ENCODE data around the gene FMNL2. TPM values are rescaled to one million over a fixed set of nuclear protein-coding genes. Genes with fewer than 3 reads are reported as not detected.

FMNL2 gene
- total RNA-seq, 4 donors from 2014 or later, result 5.8 to 19.8 (median 16.9) TPM

- intact Hi-C loops (cut with DNase I), result no loop called here
- TF ChIP-seq CTCF (IDR thresholded peaks at IDR 0.05), result no peak
- no peak for TF ChIP-seq POLR2A (IDR thresholded peaks at IDR 0.05)
- no peak for DNase-seq
- no peaks in the 10 kb centered on the region for H3K9me3 ChIP-seq
- H3K27me3 ChIP-seq, result no peaks in the 10 kb centered on the region
- H3K36me3 ChIP-seq, result no peaks in the 10 kb centered on the region
- WGBS, 2 donors, result 82 to 94% methylated on average over 1 of the region's 1 CpG
- H3K4me1 ChIP-seq, result peaks cover 0 to 7% (median 0%) of the 10 kb centered on the region in 3 donors
- H3K27ac ChIP-seq, result no peak overlapping the region
- no peak overlapping the region for H3K4me3 ChIP-seq
These were observed 218.5 kb downstream of the FMNL2 start for GRCh38 chr2:152553518-152553917.

GRCh38 chr2:152555048-152555447 lies 220.1 kb downstream of the FMNL2 start:
- no peak for DNase-seq
- H3K4me1 ChIP-seq, result peaks cover 0 to 6% (median 0%) of the 10 kb centered on the region in 3 donors

GRCh38 chr2:152556506-152556905 lies 221.5 kb downstream of the FMNL2 start:
- no peak overlapping the region for H3K27ac ChIP-seq
- peaks cover 0 to 12% (median 0%) of the 10 kb centered on the region in 3 donors for H3K36me3 ChIP-seq
- 93 to 100% methylated on average over 5 of the region's 5 CpGs for WGBS, 2 donors
- no peaks in the 10 kb centered on the region for H3K9me3 ChIP-seq
- no peak for DNase-seq
- no peaks in the 10 kb centered on the region for H3K4me1 ChIP-seq
- TF ChIP-seq POLR2A (IDR thresholded peaks at IDR 0.05) (no peak), CTCF (IDR thresholded peaks at IDR 0.05) (no peak)
- H3K27me3 ChIP-seq, result peaks cover 0 to 6% (median 0%) of the 10 kb centered on the region in 4 donors
- intact Hi-C loops (cut with DNase I), result no loop called here
- no peak overlapping the region for H3K4me3 ChIP-seq

More at GRCh38 chr2:152555048-152555447, 220.1 kb downstream of the FMNL2 start:
- intact Hi-C loops (cut with DNase I), result no loop called here
- Histone ChIP-seq H3K27me3 (no peaks in the 10 kb centered on the region), H3K27ac (no peak overlapping the region), H3K4me3 (no peak overlapping the region), H3K9me3 (no peaks in the 10 kb centered on the region), H3K36me3 (peaks cover 0 to 4% (median 0%) of the 10 kb centered on the region in 3 donors)
- TF ChIP-seq CTCF (IDR thresholded peaks at IDR 0.05) (no peak), POLR2A (IDR thresholded peaks at IDR 0.05) (no peak)
- WGBS, 2 donors, result 85 to 89% methylated on average over 2 of the region's 2 CpGs

- H3K27me3 ChIP-seq, result peaks cover 0 to 6% (median 0%) of the 10 kb centered on the region in 4 donors
- no peak overlapping the region for H3K4me3 ChIP-seq
- no peaks in the 10 kb centered on the region for H3K4me1 ChIP-seq
- H3K9me3 ChIP-seq, result no peaks in the 10 kb centered on the region
- peaks cover 0 to 12% (median 0%) of the 10 kb centered on the region in 3 donors for H3K36me3 ChIP-seq
- no peak for DNase-seq
- intact Hi-C loops (cut with DNase I), result no loop called here
- 88 to 95% methylated on average over 4 of the region's 4 CpGs for WGBS, 2 donors
- TF ChIP-seq POLR2A (IDR thresholded peaks at IDR 0.05) (no peak), CTCF (IDR thresholded peaks at IDR 0.05) (no peak)
- H3K27ac ChIP-seq, result no peak overlapping the region
These were observed 222.4 kb downstream of the FMNL2 start for GRCh38 chr2:152557273-152557888.

GRCh38 chr2:152558158-152558984 lies 223.4 kb downstream of the FMNL2 start:
- WGBS, 2 donors, result 79 to 81% methylated on average over 7 of the region's 7 CpGs
- no peak overlapping the region for H3K4me3 ChIP-seq

More at GRCh38 chr2:152558158-152558984, 223.4 kb downstream of the FMNL2 start:
- H3K9me3 ChIP-seq, result no peaks in the 10 kb centered on the region
- no peak for DNase-seq
- peaks cover 0 to 6% (median 0%) of the 10 kb centered on the region in 4 donors for H3K27me3 ChIP-seq
- no peak overlapping the region for H3K27ac ChIP-seq
- intact Hi-C loops (cut with DNase I), result no loop called here
- peaks cover 0 to 12% (median 0%) of the 10 kb centered on the region in 3 donors for H3K36me3 ChIP-seq
- TF ChIP-seq POLR2A (IDR thresholded peaks at IDR 0.05) (no peak), CTCF (IDR thresholded peaks at IDR 0.05) (no peak)
- H3K4me1 ChIP-seq, result no peaks in the 10 kb centered on the region

Measured in esophagus squamous epithelium (tissue), 5 donors.